ENCODE data around the gene BHMT2.

The BHMT2 gene

DNA sequence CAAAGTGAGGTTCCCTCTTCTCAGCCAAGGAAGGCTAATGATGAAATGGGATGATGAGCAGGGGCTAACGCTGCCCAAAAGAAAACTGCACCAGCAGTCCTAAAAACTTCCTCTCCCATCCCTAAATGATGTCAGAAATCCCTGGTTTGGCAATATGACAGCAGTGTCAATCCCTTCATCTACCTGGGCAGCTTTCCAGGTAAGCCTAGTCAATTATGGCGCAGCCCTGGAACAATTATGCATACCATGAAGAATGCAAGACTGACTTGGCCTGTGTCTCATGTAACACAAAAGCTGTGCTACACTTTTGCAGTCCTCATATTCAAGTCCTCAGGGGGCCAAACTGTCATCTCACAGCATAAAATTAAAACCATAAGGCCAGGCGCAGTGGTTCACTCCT lies 7.1 kb upstream of the BHMT2 start:
- DNase-seq (ENCODE audit: low read depth, low spot score): no peak

DNA sequence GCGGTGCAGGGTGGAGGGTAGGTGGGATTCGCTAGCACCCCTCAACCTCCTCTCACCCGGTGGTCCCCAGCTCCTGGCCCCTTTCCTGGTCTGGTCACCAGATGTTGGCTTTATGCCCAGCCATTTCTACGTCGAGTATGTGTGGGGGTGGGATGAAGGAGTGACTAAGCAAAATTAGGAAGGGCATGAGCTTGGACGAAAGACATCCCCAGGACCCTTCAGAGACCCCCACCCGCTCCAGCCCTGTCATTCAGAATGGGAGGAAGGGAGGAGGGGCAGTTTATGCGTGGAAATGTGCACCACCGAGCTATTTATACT lies 742 bp downstream of the BHMT2 start:
- DNase-seq (ENCODE audit: low read depth, low spot score): no peak

DNA sequence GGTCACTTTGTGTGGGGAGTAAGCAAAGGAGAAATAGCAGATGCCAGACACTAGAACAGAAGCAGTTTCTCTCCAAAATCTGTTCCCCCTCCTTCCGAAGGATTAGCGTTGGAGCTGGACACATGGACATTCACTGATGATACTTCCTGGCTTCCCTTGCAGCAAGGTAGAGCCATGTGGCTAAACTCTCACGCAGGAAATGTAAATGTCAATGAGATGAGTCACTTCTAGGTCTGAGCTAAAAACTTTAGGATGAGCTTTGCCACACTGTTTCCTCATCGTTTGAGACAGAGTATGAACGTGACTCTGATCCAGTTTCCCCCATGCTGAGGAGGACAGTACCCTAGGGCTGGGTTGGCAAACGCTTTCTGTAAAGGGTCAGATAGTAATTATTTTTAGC lies 5.1 kb downstream of the BHMT2 start:
- DNase-seq (ENCODE audit: low read depth, low spot score): no peak

DNA sequence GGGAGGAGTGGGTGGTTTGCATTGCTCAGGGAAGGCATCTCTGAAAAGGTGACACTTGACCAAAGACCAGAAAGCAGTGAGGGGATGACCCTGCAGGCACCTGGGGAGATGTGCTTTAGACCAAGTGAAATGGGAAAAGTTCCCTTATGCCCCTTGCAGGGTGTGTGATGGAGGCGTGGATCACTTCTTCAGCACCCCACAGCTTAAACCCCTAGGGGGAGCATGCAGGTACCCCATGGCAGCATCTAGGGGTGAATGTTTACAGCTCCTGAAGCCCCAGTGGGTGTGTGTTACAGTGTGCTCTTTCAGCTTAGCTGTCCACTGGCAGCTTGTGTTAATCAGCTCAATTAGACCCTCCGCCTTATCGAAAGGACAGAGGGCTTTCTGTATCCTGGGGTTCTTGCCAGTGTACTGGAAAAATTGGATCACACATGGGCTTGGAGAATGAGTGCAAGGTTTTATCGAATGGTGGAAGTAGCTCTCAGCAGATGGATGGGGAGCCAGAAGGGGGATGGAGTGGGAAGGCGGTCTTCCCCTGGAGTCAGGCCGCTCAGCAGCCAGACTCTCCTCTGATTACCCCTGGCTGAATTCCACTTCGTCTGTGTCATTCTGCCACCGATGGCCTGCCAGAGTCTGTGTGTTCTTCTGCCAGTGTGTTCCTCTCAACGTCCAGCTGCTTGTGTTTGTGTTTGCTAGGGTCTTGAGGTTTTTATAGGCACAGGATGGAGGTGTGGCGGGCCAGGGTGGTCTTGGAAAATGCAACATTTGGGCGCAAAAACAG lies 6.3 kb downstream of the BHMT2 start:
- no peak for DNase-seq (ENCODE audit: low read depth, low spot score)

DNA sequence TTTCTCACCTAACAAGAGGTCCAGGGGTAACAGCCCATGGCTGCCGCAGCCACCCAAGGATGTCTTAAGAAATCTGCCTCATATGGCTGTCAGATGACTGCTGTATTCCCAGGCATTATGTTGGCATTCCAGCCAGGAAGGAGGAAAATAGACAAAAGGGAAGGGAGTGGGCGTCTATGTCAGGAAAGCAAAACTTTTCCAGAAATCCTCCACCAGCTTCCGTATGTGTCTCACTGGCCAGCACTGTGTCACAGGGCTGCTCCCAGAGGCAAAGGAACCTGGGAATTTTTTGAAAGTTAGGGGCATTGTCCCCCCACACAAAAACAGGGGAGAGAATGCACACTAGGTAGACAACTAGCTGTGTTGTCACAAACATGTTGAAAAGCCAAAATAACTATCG lies 7.3 kb downstream of the BHMT2 start:
- no peak for DNase-seq (ENCODE audit: low read depth, low spot score)

DNA sequence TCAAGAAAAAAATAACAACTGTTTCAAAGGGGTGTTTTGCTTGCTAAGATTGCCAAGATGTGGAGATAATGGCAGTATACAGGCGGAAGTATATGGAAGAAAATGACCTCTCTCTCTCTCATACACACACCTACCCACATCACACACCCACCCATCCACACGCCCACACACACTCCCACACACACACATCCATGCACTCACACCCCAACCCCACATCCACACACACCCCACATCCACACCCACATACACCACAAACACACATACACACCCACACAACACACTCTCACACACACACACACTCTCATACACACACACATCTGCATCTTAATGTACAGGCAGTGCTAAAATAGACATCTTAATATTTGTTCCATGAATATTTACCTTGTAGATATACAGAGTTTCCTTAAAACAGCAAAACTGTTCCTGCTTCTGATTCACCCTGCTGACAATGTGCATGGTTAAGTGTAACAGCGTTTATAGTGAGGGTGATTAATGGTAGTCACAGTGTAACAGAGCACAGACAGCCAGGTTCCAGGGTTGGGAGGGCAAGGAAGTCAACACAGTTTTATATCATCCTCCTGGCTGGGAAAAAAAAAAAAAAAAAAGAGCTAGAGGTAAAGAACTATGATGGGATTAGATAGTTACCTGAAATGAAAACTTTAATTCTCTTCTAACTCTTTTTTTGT lies 8.3 kb downstream of the BHMT2 start:
- no peak for DNase-seq (ENCODE audit: low read depth, low spot score)

DNA sequence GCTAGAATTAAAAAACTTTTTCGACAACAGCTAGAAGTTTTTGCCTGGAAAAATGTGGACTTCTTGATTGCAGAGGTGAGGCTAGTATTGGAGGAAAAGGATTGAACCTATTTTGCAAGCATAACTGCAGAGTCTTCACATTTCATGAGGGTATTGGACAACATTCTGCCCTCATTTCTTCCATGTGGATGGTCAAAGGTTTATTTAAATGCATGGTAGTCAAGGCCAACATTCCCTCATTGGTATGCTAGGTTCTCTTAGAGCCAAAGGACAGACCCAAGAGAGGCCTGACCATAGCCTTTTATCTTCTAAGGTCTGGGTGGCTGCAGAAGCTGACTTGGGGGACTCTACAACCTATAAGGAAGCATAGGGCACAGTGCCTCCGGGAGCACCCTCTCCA lies 11.2 kb downstream of the BHMT2 start:
- no peak for DNase-seq (ENCODE audit: low read depth, low spot score)

DNA sequence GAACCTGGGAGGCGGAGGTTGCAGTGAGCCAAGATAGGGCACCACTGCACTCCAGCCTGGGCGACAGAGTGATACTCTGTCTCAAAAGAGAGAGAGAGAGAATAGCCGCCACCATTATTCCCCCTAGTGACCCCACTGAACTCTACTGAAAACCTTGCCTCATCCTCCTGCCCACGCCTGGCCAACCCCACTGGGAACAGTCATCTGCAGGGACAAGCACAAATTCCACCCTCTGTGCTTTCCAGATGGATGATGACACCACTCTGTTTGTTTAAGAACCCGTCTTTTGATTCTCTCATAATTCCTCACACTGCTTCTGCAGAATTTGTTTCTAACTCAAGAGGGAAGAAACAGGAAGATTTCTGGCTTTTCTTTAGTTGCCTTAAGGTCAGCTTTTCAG lies 12.2 kb downstream of the BHMT2 start:
- no peak for DNase-seq (ENCODE audit: low read depth, low spot score)

DNA sequence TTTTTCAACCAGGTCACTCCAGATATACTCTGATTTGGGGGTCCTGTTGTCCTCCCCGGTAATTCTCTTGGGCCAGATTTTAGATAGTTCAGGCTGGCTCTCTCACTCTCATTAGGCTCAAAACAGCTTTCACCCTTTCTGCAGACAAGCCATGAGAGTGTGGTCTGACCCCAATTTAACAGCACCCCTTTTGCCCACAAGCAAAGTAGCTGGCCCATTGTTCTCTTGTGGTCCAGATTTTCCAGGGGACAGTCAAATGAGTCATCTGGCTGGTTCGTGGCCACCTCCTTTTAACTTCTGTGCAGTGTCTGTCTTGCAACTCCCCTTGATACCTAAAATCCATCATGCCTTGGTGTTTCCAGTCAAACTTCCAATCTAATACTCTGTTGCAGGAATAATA lies 16.5 kb downstream of the BHMT2 start:
- DNase-seq (ENCODE audit: low read depth, low spot score): no peak

DNA sequence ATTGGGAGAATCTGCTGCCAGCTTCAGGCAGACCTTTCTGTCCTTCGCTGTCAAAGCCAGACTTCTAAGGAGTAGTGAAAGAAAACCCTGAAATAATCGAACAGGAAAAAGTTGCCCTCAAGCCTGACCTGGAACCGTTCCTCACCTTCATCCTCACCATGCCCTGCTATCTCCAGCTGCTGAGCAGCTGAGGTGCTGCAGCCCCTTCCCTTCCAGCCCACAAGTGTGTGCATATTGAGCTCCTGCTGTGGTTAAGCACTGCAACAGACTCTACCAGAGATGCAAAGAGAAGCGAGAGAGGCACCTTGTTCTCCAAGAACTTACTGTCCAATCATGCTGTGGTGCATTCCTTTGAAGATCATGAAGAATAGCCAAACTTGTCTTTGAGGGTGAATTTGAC lies 18.9 kb downstream of the BHMT2 start:
- DNase-seq (ENCODE audit: low read depth, low spot score): no peak

DNA sequence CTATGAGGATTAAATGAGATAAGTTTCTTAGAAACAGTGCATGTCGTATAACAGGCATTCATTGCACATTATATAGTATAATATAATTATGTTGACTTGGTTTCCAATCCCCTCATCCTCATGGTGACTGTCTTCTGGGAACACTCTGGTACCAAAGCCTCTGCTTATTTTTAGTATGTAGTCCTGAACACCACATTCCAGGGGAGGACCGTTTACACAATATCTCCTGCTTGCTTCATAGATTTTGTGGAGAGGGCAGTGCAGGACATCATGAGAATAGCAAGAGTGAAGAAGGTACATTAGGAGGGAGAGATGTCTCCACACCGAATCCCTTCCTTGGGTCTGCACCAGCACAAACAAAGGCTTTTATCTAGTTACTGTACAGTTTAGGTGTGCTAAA lies 21.5 kb downstream of the BHMT2 start:
- DNase-seq (ENCODE audit: low read depth, low spot score): no peak

DNA sequence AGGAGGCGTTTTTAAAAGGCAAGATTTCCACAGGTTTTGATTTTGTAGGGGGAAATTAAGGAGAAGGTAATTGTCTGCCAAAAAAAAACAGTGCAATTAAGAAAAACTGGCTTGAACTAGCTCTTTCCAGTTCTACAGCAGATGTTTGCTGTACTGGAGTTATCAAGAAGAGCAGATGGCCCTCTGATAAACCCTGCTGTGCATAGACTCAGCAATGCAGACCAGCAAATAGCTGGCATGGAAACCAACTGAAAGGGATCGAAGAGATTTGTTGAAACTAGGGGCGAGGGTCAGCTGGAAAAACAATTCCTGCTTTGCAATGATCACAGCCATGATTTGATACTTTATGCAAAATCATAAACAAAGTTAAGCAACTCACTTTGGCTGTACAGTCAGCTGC lies 24.2 kb downstream of the BHMT2 start:
- no peak for DNase-seq (ENCODE audit: low read depth, low spot score)

DNA sequence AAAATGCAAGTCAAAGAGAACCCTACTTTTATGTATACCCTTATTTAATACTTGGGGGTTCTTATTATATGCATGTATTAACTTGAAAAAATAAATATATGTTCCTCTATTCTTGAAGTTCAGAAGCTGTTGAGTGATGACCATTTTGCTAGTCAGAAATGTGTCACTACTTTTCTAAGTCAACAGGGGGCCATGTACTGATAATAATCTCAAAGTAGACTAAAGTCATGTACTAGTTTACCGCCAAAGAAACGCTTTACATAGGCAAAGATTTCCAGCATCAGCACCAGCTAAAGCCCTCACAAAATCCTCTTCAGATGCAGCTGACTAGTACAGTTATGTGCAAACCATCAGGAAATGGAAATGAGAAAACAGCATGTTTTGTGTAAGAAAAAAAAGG lies 36.3 kb downstream of the BHMT2 start:
- no peak for DNase-seq (ENCODE audit: low read depth, low spot score)

DNA sequence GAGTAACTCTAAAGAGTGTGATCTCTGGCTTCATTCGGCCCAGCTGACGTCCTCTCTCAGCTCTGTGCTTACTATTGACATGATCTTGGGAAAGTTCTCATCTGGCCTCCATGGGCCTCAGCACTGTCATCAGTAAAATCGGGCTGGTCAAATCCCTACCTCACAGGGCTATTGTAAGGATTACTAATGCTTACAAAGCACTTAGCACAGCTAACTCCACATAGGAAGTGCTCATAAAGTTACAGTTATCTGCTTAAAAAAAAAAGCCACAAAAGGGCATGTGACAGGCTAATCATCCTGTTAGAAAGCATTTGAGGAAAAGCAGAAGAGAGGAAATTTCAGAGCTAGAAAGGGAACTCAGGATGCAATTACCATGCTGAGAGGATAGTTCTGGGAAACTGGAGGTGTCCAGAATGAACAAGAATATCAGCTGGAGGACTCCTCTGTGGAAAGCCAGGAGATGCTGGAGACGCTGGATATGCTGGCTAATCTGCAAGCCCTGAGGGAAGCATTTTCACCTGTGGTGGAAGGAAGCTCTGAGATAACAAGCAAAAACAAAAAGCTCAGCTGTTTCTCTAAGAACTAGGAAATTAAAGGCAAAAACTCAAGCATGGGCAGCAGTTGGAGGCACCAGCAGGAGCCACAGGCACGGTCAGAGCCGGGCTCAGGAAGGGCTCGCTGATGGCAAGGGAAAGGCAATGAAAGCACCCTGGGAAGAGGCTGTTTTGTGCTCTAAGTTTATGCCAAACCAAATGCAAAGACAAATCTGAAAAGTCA lies 37.6 kb downstream of the BHMT2 start:
- DNase-seq (ENCODE audit: low read depth, low spot score): no peak

DNA sequence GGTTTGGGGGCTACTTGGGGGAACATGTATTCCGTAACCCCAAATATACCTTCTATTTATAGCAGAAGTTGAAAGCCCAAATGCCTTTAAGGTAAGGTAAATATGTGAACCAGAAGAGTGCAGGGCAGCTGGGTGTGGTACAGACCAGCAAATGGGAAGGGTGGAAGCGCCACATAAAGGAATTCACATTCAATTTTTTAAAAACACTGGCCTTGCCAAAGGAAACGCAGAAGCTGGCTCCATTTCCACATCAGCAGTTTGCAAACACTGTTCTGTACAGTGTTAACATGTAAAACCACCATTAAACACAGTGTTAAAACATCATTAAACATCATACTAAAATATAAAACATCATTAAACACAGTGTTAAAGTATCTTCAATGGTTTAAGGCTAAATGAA lies 38.5 kb downstream of the BHMT2 start:
- DNase-seq (ENCODE audit: low read depth, low spot score): no peak

DNA sequence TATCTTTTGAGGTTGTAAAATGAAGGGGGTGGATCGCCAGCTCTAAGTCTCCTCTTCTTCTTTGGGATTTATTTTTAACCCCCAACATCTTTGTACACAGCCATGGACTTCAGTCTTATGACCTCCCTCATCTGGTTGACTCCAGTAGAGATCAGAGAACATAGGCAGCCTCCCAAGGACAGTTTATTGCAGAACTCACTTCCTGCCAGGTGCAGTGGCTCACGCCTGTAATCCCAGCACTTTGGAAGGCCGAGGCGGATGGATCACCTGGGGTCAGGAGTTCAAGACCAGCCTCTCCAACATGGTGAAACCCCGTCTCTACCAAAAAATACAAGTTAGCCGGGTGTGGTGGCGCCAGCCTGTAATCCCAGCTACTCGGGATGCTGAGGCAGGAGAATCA lies 39.2 kb downstream of the BHMT2 start:
- no peak for DNase-seq (ENCODE audit: low read depth, low spot score)

DNA sequence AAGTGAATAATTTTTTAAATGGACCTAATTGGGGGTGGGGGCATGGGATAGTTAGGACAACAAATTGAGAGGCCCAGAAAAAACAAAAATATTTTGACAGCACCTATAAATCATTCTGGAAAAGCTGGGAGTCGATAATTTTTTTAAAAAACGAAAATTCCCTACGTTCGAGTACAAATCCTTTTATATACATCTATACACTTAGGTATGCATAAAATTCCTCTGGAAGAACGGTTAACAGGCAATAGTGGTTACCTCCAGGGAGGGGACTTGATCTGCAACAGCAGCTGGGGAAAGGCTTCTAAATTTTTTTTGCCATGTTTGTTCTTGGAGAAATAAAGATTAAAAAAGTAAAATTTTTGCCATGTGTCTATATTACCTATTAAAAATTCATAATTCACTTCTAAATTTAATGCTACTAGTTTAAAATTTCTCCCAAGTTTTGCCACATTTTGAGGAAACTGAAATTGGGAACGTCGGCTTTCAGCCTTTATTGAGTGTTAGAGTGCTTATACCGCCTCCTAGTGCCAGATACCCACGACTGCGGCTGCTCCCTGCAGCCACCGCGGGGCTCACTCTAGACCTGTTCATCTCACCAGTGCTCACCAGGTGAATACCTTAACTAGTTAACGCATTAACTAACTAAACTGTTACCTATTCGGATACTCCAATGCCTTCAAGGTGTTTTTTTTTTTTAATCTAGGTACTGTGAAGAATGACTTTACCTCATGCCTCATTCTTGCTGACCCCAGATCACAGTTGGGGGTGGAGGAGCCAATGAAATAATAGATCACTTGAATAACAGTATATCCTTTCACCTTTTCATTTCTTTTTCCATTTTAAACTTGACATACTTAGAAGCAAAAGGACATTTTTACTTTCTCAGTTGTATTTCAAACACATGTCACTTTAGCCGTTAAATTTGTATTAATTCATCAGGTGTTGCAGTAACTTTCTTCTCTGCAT lies 40.2 kb downstream of the BHMT2 start:
- DNase-seq (ENCODE audit: low read depth, low spot score): no peak

DNA sequence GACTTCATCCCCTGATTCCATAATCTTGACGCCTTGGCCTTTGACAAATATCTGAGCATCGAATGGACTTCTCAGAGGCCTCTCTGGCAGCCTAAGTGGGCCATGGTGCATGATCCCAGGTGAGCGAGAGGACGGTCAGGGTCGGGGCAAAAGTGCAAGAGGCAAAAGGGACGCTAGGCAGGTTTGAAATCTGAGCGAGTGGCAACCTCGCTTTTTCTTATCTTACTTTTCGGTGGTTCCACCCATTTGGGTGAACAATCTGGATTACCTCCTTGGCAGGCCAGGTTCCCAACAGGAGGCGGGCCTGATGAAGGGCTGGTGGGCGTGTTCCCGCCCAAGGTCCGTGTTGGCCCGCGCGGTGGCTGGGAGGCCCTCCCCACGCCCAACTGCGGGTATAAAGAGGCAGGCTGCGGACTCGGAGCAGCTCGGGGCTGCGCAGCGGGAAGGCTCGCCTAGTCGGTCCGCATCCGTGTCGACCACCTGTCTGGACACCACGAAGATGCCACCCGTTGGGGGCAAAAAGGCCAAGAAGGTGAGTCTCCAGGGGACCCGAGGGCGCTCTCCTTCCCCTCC lies 41.9 kb downstream of the BHMT2 start, which contains the start of gene BHMT:
BHMT (plus strand) TSS at position 423 of the 573 bp plus-strand sequence; CDS start at position 500, 77 bp downstream.
- DNase-seq (ENCODE audit: low read depth, low spot score): no peak

DNA sequence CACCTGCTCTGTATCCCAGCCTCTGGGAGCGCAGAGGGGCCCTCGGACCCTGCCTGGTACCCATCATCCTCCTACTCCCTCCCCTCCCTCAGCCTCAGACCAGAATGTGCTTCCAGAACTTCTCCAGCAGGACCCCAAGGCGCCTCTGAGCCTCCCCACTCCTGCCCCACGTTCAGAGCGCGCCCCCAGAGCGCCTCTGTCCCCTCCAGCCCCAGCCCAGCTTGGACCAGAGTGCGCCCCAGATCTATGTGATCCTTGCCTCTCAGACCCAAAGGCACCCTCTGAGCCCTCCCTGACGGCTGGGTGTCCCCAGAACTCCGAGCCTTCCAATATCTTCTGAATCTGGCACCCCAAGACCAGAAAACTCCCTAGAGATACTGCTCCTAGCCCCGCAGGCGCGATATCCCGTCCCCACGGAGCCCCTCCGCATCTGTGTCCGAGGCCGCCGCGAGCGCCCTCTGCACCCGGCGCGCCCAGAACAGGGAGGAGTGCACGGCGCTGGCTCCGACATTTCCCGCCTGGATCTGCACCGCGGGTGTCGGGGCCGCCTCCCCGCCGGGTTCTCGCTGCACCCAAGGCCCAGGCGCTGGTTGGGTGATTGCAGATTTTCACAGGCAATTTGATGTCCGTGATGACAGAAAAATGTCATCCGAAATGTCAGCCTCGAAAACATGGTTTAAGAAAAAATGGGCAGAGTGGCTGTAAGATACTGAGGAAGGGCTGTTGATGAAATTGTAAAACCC lies 42.6 kb downstream of the BHMT2 start:
- DNase-seq (ENCODE audit: low read depth, low spot score): no peak

DNA sequence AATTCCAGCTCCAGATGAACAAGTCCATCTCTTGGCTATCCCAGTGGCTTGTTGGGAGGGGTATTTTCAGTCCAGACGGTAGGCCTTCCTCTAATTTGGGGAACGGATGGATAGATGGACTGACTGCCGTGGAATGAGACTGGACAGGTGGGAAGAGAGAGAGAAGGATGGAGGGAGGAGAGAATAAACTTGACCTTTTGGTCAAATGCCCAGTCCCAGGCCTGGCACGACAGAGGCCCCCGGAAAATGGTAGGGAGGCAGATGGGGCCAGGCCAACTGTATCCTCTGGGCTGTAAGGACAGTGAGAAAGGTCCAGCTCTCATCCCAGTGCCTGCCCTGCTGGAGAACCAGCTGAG lies 43.1 kb downstream of the BHMT2 start:
- DNase-seq (ENCODE audit: low read depth, low spot score): no peak

DNA sequence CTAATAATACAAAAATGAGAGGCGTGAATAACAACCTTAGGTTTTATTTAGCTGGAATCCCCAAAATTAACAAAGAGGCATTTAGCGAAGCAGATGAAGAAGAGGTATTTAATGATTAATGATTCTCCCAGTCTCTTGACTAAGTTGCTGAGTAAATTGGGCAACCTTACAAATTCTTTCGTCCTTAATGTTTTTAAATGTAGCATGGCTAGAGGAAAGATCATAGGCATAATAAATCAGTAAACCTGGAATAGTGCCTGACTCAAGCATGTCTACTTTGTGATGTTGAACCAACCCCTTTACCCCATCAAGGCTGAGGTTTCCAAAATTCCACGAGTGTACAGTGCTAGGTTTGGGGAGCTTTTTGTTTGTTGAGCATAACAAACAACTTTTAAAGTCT lies 49.9 kb downstream of the BHMT2 start:
- DNase-seq (ENCODE audit: low read depth, low spot score): no peak
